ENCODE results near the gene ELL. TPM values are rescaled to one million over a fixed set of nuclear protein-coding genes. Genes with fewer than 3 reads are reported as not detected.

ELL gene
- polyA plus RNA-seq, 1 donor from 2014 or later, result 7.2 TPM

DNA sequence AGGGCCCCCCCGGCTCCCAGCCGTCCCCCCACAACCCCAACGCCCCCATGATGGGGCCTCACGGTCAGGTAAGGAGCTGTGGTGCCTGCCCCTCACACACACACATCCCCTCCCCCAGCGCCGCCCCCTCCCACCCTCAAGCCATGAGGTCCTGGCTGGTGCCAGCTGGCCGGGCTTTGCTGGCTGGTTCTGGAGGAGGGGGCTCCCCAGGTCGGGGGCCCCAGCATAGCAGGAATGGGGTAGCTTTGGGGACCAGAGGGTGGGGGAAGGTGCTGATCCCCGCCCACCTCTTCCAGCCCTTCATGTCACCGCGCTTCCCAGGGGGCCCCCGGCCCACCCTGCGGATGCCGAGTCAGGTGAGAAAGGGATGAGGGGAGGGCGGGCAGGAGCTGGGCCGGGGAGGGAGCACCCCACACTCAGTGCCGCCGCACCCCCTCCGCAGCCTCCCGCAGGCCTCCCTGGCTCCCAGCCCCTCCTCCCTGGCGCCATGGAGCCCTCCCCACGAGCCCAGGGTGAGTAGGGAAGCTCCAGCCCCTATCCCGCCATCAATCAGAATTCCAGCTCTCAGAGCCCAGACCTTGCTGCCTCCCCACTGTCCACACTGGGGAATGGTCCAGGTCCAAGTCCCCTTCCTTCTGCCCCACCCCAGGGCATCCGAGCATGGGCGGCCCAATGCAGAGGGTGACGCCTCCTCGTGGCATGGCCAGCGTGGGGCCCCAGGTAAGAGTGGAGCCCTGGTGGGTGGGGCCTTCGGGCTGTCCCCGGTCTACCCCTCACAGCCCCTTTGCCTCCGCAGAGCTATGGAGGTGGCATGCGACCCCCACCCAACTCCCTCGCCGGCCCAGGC lies 90.3 kb downstream of the ELL start:
- no peaks in the 10 kb centered on the region for H3K9me2 ChIP-seq (ENCODE audit: insufficient read depth, low read length)
- no peak for TF ChIP-seq TAF1 (IDR thresholded peaks at IDR 0.05; ENCODE audit: low read depth)
- no peak for TF ChIP-seq REST (IDR thresholded peaks at IDR 0.05; ENCODE audit: borderline replicate concordance)
- TF ChIP-seq MXI1 (conservative IDR thresholded peaks at IDR 0.05; ENCODE audit: poor library complexity, severe bottlenecking), result no peak
- no peak for TF ChIP-seq SMC3 (conservative IDR thresholded peaks at IDR 0.05; ENCODE audit: poor library complexity)
- no peak for TF ChIP-seq EZH2 (IDR thresholded peaks at IDR 0.05; ENCODE audit: borderline replicate concordance, insufficient read depth, low read length, poor library complexity, severe bottlenecking)
- no peak for TF ChIP-seq EP300 (conservative IDR thresholded peaks at IDR 0.05; ENCODE audit: poor library complexity, severe bottlenecking)
- no peak for TF ChIP-seq RAD21 (conservative IDR thresholded peaks at IDR 0.05)
- TF ChIP-seq, protein P1, sequence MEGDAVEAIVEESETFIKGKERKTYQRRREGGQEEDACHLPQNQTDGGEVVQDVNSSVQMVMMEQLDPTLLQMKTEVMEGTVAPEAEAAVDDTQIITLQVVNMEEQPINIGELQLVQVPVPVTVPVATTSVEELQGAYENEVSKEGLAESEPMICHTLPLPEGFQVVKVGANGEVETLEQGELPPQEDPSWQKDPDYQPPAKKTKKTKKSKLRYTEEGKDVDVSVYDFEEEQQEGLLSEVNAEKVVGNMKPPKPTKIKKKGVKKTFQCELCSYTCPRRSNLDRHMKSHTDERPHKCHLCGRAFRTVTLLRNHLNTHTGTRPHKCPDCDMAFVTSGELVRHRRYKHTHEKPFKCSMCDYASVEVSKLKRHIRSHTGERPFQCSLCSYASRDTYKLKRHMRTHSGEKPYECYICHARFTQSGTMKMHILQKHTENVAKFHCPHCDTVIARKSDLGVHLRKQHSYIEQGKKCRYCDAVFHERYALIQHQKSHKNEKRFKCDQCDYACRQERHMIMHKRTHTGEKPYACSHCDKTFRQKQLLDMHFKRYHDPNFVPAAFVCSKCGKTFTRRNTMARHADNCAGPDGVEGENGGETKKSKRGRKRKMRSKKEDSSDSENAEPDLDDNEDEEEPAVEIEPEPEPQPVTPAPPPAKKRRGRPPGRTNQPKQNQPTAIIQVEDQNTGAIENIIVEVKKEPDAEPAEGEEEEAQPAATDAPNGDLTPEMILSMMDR (IDR thresholded peaks at IDR 0.05; ENCODE audit: poor library complexity, severe bottlenecking), result no peak
- no peak for TF ChIP-seq POLR2AphosphoS5 (IDR thresholded peaks at IDR 0.05)
- H3F3A ChIP-seq (ENCODE audit: insufficient read depth, low read length, poor library complexity, severe bottlenecking), result no peaks in the 10 kb centered on the region
- no peak overlapping the region for H3K4me3 ChIP-seq (ENCODE audit: low read length)
- no peak overlapping the region for H3K4me2 ChIP-seq (ENCODE audit: low read length)
- no peaks in the 10 kb centered on the region for H3K79me2 ChIP-seq (replicated peaks; ENCODE audit: insufficient read depth, low read length)
- no peaks in the 10 kb centered on the region for H3K27me3 ChIP-seq (ENCODE audit: insufficient read depth, low read depth, low read length)
- no peak overlapping the region for H3K27ac ChIP-seq (ENCODE audit: low read length)
- H3K9ac ChIP-seq (ENCODE audit: low read length), result no peak overlapping the region
- no peaks in the 10 kb centered on the region for H4K20me1 ChIP-seq (ENCODE audit: insufficient read depth)
- no peak overlapping the region for H2AFZ ChIP-seq (ENCODE audit: low read depth, low read length)
- no peaks in the 10 kb centered on the region for H3K36me3 ChIP-seq (ENCODE audit: insufficient read depth, low read length)
- no peaks in the 10 kb centered on the region for H3K9me3 ChIP-seq (ENCODE audit: low read length)

DNA sequence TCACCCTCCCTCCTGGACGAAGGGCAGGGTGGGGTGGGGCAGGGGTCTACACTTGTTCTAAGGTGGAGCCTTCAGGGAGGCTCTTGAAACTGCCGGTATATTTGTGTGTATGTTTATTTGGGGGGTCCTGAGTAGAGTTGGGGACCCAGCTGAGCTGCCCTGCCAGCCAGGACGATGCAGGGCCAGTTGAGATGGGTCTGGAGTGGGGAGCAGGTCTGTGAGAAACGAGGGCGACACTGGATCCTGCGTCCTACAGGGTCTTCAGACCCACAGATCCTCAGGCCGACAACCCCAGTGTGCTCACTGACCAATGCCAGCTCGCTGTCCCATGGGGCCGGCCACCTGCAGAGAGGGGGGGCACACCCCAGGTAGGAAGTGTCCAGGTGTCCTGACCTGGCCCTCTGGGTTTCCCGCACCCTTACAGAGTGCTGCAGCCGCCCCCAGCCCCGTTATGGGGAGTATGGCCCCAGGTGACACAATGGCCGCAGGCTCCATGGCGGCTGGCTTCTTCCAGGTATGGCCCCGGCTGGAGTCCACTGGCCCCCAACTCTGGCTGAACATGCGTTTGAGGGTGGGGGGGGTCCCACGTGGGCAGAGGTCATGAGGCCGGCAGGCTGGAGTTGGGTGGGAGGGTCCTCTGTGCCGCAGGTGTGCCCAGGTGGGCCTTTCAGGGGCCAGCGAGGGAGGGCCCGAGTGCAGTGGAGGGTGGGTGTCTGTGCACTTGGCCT lies 91.3 kb downstream of the ELL start:
- Histone ChIP-seq H3K4me2 (ENCODE audit: low read length) (no peak overlapping the region), H3K4me3 (ENCODE audit: low read length) (no peak overlapping the region), H3K27ac (ENCODE audit: low read length) (peak overlapping the region; percentile 92)

More for the DNA sequence above, 91.3 kb downstream of the ELL start:
- Histone ChIP-seq H4K20me1 (ENCODE audit: insufficient read depth) (no peaks in the 10 kb centered on the region), H2AFZ (ENCODE audit: low read depth, low read length) (no peak overlapping the region), H3K9ac (ENCODE audit: low read length) (no peak overlapping the region), H3K9me3 (ENCODE audit: low read length) (no peaks in the 10 kb centered on the region), H3K36me3 (ENCODE audit: insufficient read depth, low read length) (no peaks in the 10 kb centered on the region), H3F3A (ENCODE audit: insufficient read depth, low read length, poor library complexity, severe bottlenecking) (no peaks in the 10 kb centered on the region), H3K27me3 (ENCODE audit: insufficient read depth, low read depth, low read length) (no peaks in the 10 kb centered on the region), H3K79me2 (replicated peaks; ENCODE audit: insufficient read depth, low read length) (no peaks in the 10 kb centered on the region), H3K9me2 (ENCODE audit: insufficient read depth, low read length) (no peaks in the 10 kb centered on the region)
- TF ChIP-seq SMC3 (conservative IDR thresholded peaks at IDR 0.05; ENCODE audit: poor library complexity), result no peak
- TF ChIP-seq EZH2 (IDR thresholded peaks at IDR 0.05; ENCODE audit: borderline replicate concordance, insufficient read depth, low read length, poor library complexity, severe bottlenecking), result no peak
- TF ChIP-seq MXI1 (conservative IDR thresholded peaks at IDR 0.05; ENCODE audit: poor library complexity, severe bottlenecking), result no peak
- TF ChIP-seq TAF1 (IDR thresholded peaks at IDR 0.05; ENCODE audit: low read depth), result no peak
- TF ChIP-seq REST (IDR thresholded peaks at IDR 0.05; ENCODE audit: borderline replicate concordance), result no peak
- TF ChIP-seq EP300 (conservative IDR thresholded peaks at IDR 0.05; ENCODE audit: poor library complexity, severe bottlenecking), result no peak
- no peak for TF ChIP-seq POLR2AphosphoS5 (IDR thresholded peaks at IDR 0.05)
- no peak for TF ChIP-seq RAD21 (conservative IDR thresholded peaks at IDR 0.05)
- TF ChIP-seq, protein P1 (IDR thresholded peaks at IDR 0.05; ENCODE audit: poor library complexity, severe bottlenecking), result no peak
